PC-3 (cell line): Measurements from ENCODE around the gene NCKIPSD.

Source experiments
- EZH2 ChIP-seq: fragments of 300-600 bp; sonication (generic); IDR thresholded peaks from one replicate; pipeline ENCODE4 v1.6.1; 2017; ENCODE audit warnings: antibody characterized with exemption, mild to moderate bottlenecking, low read length; ENCODE audit not compliant: unreplicated experiment
- TF ChIP-seq, protein P1 (sequence below): fragments of 300-600 bp; sonication (generic); conservative IDR thresholded peaks from 2 replicates; pipeline ENCODE4 v1.5.1; 2017; ENCODE audit warnings: antibody characterized with exemption, low read depth, mild to moderate bottlenecking, low read length

GRCh38 chr3:48660800-48661400 is 24.8 kb downstream of the NCKIPSD start:
- no peak for TF ChIP-seq EZH2
- TF ChIP-seq, protein P1, sequence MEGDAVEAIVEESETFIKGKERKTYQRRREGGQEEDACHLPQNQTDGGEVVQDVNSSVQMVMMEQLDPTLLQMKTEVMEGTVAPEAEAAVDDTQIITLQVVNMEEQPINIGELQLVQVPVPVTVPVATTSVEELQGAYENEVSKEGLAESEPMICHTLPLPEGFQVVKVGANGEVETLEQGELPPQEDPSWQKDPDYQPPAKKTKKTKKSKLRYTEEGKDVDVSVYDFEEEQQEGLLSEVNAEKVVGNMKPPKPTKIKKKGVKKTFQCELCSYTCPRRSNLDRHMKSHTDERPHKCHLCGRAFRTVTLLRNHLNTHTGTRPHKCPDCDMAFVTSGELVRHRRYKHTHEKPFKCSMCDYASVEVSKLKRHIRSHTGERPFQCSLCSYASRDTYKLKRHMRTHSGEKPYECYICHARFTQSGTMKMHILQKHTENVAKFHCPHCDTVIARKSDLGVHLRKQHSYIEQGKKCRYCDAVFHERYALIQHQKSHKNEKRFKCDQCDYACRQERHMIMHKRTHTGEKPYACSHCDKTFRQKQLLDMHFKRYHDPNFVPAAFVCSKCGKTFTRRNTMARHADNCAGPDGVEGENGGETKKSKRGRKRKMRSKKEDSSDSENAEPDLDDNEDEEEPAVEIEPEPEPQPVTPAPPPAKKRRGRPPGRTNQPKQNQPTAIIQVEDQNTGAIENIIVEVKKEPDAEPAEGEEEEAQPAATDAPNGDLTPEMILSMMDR, result no peak
